Measurements from ENCODE around the gene KLHL36. TPM values are rescaled to one million over a fixed set of nuclear protein-coding genes. Genes with fewer than 3 reads are reported as not detected.

Gene KLHL36
- total and polyA plus RNA-seq, 4 donors, result 11.5 to 53.6 (median 16.9) TPM

- Histone ChIP-seq H3K4me3 (ENCODE audit: low read depth in 1 of 3, low read length in 3 of 3) (no peak overlapping the region), H3K27me3 (ENCODE audit: control insufficient read depth in 4 of 4, insufficient read depth in 4 of 4, low read length in 3 of 4) (no peaks in the 10 kb centered on the region), H3K27ac (ENCODE audit: low read depth in 1 of 2, low read length in 2 of 2) (no peak overlapping the region), H3K9me3 (ENCODE audit: control insufficient read depth in 4 of 4, low read length in 3 of 4) (no peaks in the 10 kb centered on the region), H3K36me3 (ENCODE audit: control insufficient read depth in 4 of 4, insufficient read depth in 3 of 4, low read depth in 1 of 4, low read length in 3 of 4) (peaks cover 20 to 75% (median 48%) of the 10 kb centered on the region in 4 donors), H3K4me1 (ENCODE audit: control insufficient read depth in 4 of 4, insufficient read depth in 4 of 4, low read length in 3 of 4) (peaks cover 0 to 7% (median 1%) of the 10 kb centered on the region in 4 donors), H3K9ac (ENCODE audit: low read depth in 1 of 2, low read length in 2 of 2) (no peak overlapping the region)
- no peak for DNase-seq (ENCODE audit: low spot score)
- no peak for TF ChIP-seq TAF1 (conservative IDR thresholded peaks at IDR 0.05)
- no peak for TF ChIP-seq ZBTB33 (IDR thresholded peaks at IDR 0.05)
- no peak for TF ChIP-seq RXRA (IDR thresholded peaks at IDR 0.05)
- no peak for TF ChIP-seq CTCF (IDR thresholded peaks at IDR 0.05; ENCODE audit: low read depth, low read length, missing input control)
- TF ChIP-seq YY1 (IDR thresholded peaks at IDR 0.05), result no peak
- no peak for TF ChIP-seq FOXA1 (IDR thresholded peaks at IDR 0.05)
- TF ChIP-seq JUND (IDR thresholded peaks at IDR 0.05), result no peak
- no peak for TF ChIP-seq FOXA2 (IDR thresholded peaks at IDR 0.05)
- TF ChIP-seq GABPA (IDR thresholded peaks at IDR 0.05 in 1 of 2, conservative IDR thresholded peaks at IDR 0.05 in 1 of 2), result no peak
- 90% methylated on average over 7 of the region's 7 CpGs for WGBS
Measured at GRCh38 chr16:84660973-84661372, 12.7 kb downstream of the KLHL36 start.

GRCh38 chr16:84661418-84662060 lies 13.2 kb downstream of the KLHL36 start:
- no peak overlapping the region for H3K9ac ChIP-seq (ENCODE audit: low read depth in 1 of 2, low read length in 2 of 2)
- H3K9me3 ChIP-seq (ENCODE audit: control insufficient read depth in 4 of 4, low read length in 3 of 4), result no peaks in the 10 kb centered on the region
- no peak for DNase-seq (ENCODE audit: low spot score)
- no peaks in the 10 kb centered on the region for H3K27me3 ChIP-seq (ENCODE audit: control insufficient read depth in 4 of 4, insufficient read depth in 4 of 4, low read length in 3 of 4)
- no peak overlapping the region for H3K4me3 ChIP-seq (ENCODE audit: low read depth in 1 of 3, low read length in 3 of 3)
- 96% methylated on average over 51 of the region's 51 CpGs for WGBS
- no peak overlapping the region for H3K27ac ChIP-seq (ENCODE audit: low read depth in 1 of 2, low read length in 2 of 2)
- TF ChIP-seq RXRA (IDR thresholded peaks at IDR 0.05), result no peak
- no peak for TF ChIP-seq MAX (IDR thresholded peaks at IDR 0.05)
- TF ChIP-seq ZBTB33 (IDR thresholded peaks at IDR 0.05), result no peak
- TF ChIP-seq NR2F2 (IDR thresholded peaks at IDR 0.05), result no peak
- TF ChIP-seq SP1 (IDR thresholded peaks at IDR 0.05), result no peak
- TF ChIP-seq REST (IDR thresholded peaks at IDR 0.05), result no peak
- TF ChIP-seq TAF1 (conservative IDR thresholded peaks at IDR 0.05), result no peak
- TF ChIP-seq HNF4A (conservative IDR thresholded peaks at IDR 0.05), result no peak
- no peak for TF ChIP-seq FOXA1 (IDR thresholded peaks at IDR 0.05)
- no peak for TF ChIP-seq GABPA (IDR thresholded peaks at IDR 0.05 in 1 of 2, conservative IDR thresholded peaks at IDR 0.05 in 1 of 2)
- no peak for TF ChIP-seq EGR1 (IDR thresholded peaks at IDR 0.05; ENCODE audit: low read depth in 2 of 2)
- no peak for TF ChIP-seq JUND (IDR thresholded peaks at IDR 0.05)
- TF ChIP-seq ATF3 (IDR thresholded peaks at IDR 0.05), result no peak
- TF ChIP-seq HNF4G (IDR thresholded peaks at IDR 0.05), result no peak
- no peak for TF ChIP-seq FOXA2 (IDR thresholded peaks at IDR 0.05)
- TF ChIP-seq RAD21 (IDR thresholded peaks at IDR 0.05), result no peak
- peaks cover 20 to 80% (median 50%) of the 10 kb centered on the region in 4 donors for H3K36me3 ChIP-seq (ENCODE audit: control insufficient read depth in 4 of 4, insufficient read depth in 3 of 4, low read depth in 1 of 4, low read length in 3 of 4)
- H3K4me1 ChIP-seq (ENCODE audit: control insufficient read depth in 4 of 4, insufficient read depth in 4 of 4, low read length in 3 of 4), result peaks cover 0 to 7% (median 1%) of the 10 kb centered on the region in 4 donors

Measured in liver (tissue), 9 donors.